NCI-H2171 treated with DMSO at 0.1 percent for 48 hours (cell line): ENCODE data around the gene NAPEPLD.
"Not testable (repeated sequence)": the region's sequence is repeated elsewhere in the genome, so short reads cannot be mapped to it uniquely, and the experiment has no call there.

Experiments used
- DNase-seq: peaks from one replicate; lab custom pipeline; 2025; lab: John Stamatoyannopoulos, UW

NAPEPLD gene

DNA sequence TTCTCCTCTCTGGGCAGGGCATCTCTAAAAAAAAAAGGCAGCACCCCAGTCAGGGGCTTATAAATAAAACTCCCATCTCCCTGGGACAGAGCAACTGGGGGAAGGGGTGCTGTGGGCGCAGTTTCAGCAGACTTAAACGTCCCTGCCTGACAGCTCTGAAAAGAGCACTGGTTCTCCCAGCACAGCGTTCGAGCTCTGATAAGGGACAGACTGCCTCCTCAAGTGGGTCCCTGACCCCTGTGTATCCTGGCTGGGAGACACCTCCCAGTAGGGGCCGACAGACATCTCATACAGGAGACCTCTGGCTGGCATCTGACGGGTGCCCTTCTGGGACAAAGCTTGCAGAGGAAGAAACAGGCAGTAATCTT lies 42.2 kb downstream of the NAPEPLD start:
- DNase-seq = not testable (repeated sequence)

DNA sequence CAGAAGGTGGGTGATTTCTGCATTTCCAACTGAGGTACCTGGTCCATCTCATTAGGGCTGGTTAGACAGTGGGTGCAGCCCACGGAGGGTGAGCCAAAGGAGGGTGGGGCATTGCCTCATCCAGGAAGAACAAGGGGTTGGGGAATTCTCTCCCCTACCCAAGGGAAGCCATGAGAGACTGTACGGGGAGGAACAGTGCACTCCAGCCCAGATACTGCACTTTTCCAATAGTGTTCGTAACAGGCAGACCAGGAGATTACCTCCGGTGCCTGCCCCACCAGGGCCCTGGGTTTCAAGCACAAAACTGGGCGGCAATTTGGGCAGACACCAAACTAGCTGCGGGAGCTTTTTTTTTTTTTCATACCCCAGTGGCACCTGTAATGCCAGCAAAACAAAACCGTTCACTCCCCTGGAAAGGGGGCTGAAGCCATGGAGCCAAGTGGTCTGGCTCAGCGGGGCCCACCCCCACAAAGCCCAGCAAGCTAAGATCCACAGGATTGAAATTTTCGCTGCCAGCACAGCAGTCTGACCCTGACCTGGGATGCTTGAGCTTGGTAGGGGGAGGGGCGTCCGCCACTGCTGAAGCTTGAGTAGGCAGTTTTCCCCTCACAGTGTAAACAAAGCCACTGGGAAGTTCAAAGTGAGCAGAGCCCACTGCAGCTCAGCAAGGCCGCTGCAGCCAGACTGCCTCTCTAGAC lies 42.7 kb downstream of the NAPEPLD start:
- DNase-seq = no peak

DNA sequence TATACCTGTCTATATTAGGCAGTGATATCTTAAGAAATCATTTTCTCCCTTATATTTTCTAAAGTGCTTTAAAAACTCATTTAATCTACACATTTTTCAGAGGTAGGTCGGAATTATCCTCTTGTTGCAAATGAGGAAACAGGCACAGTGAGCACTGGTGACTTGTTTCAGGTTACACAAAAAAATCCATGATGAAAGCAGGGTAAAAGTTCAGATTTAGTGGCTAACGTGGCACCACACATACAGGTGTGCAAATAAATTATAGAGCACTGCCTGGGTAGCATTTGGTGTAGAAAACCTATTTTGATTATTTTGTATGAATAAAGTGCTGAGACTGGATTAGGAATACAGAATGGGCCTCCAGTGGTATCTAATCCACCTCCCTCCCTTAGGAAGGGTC lies 47.4 kb downstream of the NAPEPLD start:
- no peak for DNase-seq

DNA sequence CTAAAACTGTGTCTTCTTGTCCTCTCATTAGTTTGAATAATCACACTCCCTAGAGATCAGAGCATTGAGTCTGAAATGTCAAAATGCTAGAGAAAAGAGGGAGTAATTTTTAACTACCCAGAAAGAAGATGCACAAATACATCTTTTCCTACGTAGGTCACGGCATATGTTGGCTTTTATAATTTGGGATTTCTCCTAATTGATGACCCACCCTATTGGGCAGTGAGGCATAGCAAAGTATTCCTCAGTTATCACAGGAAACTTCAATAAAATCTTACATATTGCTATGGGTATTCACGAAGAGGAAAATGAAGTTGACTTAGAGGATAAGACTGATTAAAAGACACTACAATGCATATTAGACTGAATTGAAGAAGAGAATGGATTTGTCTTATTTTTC lies 48.6 kb downstream of the NAPEPLD start:
- DNase-seq = no peak

DNA sequence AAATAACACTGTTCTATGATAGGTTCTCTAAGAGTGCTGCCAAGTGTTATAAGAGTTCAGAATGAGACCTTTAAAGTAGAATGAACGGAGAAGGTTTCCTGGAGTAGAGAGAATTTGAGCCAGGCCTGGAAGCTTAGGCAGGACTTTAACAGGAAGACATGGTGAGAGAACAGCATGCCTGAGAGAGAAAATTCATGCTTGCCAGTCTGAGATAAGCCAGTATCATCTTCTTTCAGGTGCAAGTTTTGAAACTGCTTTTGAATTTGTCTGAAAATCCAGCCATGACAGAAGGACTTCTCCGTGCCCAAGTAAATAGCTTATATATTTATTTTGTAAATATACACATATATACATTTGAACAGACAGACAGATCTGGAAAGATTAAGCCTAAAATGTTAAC lies 51.9 kb downstream of the NAPEPLD start:
- DNase-seq = no peak

DNA sequence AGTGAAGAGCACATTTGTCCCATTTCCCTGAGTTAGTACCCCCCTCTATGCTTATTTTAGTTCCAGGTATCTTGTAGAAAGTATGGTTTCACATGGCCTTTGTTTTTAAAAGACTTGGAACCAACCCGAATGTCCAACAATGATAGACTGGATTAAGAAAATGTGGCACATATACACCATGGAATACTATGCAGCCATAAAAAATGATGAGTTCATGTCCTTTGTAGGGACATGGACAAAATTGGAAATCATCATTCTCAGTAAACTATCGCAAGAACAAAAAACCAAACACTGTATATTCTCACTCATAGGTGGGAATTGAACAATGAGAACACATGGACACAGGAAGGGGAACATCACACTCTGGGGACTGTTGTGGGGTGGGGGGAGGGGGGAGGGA lies 53.3 kb downstream of the NAPEPLD start:
- DNase-seq = not testable (repeated sequence)

DNA sequence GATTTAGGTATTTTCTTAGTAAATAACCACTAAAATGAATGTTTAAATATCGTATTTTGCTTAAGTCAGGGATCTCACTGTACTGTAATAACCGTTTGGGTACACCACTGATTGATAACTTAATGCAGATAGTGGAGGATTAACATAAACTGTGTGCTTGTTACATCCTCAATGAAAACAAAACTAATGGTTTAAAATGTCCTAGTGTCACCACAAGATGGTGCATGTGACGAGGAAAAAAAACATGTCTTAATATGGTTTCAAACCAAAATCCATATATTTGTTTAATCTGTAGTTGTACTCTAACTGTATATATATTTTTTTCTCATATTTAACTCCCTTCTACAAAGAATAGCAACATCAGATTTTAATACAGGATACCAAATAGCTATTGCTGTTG lies 54.8 kb downstream of the NAPEPLD start:
- DNase-seq = no peak

DNA sequence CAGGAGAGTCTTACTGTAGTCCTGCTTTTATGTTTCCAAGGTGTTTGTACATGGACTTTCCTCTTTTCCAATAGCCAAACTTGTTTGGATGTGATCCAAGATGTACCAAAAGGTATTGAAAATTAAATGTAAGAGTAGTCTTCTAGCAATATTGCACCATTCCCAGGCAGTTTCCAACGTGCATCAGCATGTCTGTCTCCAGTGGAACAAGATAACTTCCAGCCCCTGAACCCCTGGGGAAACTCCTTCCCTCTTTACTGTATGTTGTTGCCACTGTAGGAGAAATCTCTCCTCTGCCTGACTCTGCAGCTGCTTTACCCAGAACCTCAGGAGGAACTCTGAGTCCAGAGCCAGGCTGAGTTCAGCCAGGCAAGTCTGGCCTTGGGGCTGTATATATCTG lies 55.5 kb downstream of the NAPEPLD start:
- peak; percentile 18 for DNase-seq

DNA sequence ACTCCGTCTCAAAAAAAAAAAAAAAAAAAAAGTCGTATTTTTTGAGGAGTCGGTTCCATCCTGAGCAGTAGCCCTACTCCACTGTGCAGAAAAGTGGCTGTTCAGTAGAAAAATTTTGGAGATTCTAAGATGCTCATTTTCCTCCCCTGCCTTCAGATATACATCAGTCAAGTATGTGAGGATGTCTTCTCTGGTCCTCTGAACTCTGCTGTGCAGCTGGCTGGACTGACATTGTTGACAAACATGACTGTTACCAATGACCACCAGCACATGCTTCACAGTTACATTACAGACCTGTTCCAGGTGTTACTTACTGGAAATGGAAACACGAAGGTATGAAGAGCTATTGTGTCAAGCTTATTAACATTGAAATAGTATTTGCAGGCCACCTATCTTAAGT lies 56.6 kb downstream of the NAPEPLD start:
- not testable (repeated sequence) for DNase-seq

DNA sequence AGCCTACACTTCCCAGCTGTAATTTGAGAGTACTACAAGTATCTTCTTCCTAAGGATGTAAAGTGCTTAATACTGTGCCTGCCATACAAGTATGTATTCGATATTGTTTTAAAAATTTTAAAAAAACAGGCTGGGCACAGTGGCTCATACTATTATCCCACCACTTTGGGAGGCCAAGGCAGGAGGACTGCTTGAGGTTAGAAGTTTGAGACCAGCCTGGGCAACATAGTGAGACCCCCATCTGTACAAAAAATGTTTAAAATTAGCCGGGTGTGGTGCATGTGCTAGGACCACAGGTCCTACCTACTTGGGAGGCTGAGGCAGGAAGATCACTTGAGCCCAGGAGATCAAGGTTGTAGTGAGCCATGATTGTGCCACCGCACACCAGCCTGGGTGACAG lies 65.7 kb downstream of the NAPEPLD start:
- no peak for DNase-seq

DNA sequence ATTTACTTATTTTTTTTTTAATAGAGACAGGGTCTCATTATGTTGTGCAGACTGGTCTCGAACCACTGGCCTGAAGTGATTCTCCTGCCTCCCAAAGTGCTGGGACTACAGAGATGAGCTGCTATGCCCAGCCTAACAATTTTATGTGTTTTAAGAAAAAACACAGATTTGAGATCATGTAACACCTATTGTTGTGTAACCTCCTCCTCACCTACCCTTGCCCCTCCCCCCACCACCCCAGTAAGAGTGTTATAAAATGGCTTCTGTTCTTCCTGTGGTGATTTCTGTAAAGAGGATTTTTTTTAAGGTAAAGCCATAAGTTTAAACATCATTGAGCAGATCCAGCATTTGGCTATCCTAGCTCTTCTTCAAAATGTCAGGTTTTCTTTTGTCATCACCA lies 66.4 kb downstream of the NAPEPLD start:
- DNase-seq = no peak

DNA sequence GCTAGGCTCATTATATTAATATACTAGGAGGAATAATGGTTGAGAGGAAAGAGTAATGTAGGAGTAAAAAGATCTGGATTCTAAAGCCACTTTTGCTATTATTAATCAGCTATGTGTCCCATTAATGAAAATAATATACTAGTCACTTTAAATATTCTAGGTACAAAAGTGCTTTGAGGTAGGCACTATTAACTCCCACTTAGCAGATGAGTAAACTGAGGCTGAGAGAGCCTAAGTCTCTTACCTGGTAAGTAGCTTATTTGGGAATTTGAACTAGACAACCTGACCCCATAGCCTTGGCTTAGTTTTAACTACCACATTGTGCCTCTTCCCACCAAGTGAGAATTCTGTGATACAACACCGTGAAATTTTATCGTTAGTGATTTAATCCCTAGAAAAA lies 68.0 kb downstream of the NAPEPLD start:
- DNase-seq = no peak

DNA sequence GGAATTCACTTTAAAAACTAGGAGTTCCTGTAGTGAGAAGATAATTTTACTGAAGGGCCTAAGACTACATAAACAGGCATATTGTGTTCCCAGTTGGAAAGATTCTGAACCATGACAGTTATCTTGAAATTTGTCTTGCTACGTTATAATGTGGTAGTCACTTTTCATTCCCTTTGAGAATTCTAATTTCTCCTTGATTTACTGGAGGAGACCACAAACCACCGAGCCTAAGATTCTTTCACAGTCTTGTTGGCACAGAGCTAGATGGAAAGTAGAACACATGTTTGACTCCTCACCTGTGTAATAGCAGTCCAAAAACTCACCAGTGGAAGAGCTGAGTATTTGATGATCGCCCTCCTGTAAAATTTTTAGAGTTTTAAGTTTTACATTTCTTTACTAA lies 69.1 kb downstream of the NAPEPLD start:
- no peak for DNase-seq

DNA sequence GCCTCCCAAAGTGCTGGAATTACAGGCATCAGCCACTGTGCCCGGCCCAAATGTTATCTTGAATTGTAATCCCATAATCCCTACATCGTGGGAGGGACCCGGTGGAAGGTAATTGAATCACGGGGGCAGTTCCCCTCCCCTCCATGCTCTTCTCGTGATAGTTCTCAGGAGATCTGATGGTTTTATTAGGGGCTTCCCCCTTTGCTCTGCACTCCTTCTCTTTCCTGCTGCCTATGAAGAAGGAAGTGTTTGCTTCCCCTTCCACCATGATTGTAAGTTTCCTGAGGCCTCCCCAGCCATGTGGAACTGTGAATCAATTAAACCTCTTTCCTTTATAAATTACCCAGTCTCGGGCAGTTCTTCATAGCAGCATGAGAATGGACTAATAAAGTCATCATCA lies 70.7 kb downstream of the NAPEPLD start:
- not testable (repeated sequence) for DNase-seq

DNA sequence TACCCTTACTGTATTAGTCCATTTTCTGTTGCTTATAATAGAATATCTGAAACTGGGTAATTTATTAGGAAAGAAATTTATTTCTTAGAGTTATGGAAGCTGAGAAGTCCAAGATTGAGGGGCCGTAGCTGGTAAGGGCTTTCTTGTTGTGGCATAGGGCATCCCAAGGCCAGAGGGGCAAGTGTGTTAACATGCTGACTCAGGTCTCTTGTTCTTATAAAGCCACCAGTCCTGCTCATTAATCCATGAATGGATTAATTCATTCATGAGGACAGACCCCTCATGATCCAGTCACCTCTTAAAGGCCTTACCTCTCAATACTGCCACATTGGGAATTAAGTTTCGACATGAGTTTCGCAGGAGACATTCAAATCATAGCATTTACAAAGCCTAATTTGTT lies 71.6 kb downstream of the NAPEPLD start:
- no peak for DNase-seq

DNA sequence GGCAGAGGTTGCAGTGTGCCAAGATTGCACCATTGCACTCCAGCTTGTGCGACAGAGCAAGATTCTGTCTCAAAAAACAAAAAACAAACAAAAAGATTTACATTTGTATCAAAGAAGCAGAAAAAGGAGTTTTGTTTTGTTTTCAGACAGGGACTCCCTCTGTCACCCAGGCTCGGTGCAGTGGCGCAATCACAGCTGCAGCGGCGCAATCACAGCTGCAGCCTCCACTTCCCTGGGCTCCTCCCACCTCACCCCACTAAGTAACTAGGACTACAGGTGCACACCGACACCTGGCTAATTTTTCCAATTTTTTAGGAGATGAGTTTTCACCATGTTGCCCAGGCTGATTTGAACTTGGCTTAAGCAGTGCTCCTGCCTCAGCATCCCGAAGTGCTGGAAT lies 72.1 kb downstream of the NAPEPLD start:
- no peak for DNase-seq

DNA sequence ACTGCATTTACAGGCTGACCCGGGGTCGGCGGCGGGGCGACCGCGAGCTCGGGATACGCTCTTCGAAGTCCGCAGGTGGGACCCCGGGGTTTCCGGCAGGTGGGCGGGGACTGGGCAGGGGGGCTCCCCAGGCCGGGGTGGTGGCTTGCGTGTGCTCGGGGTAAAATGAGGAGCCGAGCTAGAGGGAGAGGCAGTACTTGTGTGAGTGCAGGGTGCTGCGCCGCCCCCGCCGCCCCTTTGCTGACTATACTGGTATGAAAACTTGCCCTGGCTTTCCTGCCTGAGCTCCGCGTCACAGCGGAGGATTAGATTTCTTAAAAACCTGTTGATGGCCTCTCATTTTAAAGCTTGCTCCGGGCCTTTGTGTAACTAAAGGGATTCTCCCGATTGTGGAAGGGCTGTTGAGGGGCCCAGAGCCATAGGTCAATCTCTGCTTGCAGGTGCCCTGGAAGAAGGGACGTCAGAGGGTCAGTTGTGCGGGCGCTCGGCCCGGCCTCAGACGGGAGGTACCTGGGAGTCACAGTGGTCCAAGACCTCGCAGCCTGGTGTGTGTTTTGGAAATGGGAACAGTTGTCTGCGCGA lies 73.5 kb downstream of the NAPEPLD start:
- DNase-seq = peak; percentile 73

DNA sequence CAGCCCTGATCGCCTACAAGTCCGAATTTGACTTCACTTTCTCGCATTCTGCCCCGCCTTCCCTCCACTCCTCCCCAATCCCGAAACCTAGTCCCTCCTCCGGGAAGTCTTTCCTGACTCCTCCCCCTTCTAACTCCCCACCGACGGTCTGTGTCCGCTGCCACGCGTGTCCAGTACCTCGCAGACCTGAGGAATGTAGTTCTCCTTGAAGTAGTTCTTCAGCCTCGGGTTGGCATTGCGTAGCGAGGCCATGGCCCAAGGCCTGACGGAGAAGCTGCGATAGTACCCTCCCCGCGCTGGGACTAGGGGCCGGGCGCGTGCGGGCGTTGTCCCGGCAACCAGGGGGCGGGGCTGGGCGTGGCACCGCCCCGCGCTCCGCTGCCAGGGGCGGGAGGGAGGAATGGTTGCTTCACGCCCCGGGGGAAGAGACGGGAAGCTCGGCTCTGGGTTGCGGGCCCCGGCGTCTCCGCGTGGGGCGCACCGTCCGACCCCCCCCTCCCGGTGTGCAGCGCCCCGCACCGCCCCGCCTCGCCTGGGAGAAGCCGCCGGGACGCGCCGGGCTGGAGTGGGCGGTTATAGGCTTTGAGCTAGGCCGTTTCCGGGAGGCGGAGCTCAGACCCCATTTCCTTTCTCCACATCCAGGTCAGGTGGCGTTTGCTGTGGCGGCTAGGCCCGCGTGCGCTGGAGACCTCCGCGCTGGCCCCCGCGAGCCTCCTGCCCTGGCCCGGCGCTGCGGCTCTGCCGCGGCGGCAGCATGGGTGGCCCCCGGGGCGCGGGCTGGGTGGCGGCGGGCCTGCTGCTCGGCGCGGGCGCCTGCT lies 74.2 kb downstream of the NAPEPLD start, which contains the start of the genes ARMC10 and FBXL13:
TSS of gene ARMC10 (plus strand) at position 622 of the 818 bp plus-strand sequence. CDS start at position 755, 133 bp downstream.
TSS of gene FBXL13 (minus strand) at position 278 of the 818 bp plus-strand sequence.
- peak; percentile 94 for DNase-seq

DNA sequence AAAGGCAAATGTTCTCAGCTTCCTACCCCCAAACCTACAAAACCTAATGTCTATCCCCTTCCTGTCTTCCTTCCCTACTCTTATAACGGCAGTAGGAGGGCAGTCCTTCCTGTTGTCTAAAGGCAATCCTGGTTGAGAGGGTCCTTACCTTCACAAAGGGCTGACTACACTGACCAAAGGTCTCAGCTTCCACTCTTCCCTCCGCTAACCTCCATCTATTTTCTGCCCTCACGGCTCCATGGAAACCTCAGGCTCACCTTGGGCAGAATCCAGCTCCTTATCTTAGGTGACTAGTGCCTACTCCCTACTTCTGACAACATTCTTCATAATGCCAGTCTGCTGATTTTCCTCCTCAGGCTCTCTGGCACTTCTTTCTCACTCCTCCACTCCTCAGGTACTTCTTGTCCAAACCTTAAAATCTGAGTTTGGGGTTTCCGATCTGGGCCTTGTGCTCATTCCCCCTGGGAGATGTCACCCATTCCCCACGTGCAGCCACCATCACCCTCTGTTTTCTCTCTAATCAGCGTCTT lies 74.8 kb downstream of the NAPEPLD start:
- no peak for DNase-seq

DNA sequence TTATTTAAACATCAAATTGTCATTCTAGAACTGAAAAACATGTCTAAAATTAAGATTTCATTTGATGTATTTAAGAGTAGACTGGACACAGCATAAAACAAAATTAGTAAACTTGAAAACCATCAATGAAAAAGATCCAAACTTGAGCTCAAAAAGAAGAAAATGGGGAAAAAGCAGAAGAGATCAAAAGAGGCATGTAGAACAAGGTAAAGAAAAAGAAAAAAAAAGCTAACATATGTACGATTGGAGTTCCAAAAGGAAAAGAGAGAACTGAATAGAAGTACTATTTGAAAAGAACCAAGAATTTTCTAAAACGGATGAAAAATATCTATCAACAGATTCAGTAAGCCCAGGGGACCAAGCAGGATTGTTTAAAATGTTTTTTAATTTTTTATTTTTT lies 77.9 kb downstream of the NAPEPLD start:
- no peak for DNase-seq

DNA sequence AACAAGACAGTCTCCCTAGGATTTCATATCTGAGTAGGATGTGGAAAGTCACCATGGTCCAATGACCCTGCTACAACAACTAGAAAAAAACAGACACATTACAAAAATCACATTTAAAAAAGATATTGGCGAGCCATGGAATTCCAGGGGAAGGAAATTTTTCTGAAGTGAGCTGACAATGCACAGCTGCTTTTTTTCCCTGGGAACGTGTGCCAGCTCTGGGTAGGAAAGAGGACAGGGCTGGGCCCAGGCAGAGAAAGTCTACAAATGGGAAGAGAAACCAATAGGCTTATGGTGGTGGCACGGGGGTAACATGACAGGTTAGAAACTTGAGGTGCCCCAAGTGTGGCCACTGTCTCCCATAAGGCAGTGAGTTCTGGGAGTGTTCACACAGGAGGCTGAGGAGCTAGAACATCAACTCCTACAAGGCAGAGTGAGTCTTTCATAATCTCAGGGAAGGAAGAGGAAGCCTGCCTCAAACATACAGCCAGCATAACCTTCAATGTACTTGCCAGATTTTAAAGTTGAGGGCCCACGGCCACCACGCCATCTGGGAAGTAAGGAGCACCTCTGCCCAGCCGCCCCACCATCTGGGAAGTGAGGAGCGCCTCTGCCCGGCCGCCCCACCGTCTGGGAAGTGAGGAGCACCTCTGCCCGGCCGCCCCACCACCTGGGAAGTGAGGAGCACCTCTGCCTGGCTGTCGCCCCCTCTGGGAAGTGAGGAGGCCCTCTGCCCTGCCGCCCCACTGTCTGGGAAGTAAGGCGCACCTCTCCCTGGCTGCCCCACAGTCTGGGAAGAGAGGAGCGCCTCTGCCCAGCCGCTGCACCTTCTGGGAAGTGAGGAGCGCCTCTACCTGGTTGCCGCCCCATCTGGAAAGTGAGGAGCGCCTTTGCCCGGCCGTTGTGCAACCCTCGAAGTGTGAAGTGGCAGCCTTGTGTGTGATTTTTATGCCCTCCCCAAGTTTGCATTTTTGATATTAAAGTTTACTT lies 80.2 kb downstream of the NAPEPLD start:
- no peak for DNase-seq

DNA sequence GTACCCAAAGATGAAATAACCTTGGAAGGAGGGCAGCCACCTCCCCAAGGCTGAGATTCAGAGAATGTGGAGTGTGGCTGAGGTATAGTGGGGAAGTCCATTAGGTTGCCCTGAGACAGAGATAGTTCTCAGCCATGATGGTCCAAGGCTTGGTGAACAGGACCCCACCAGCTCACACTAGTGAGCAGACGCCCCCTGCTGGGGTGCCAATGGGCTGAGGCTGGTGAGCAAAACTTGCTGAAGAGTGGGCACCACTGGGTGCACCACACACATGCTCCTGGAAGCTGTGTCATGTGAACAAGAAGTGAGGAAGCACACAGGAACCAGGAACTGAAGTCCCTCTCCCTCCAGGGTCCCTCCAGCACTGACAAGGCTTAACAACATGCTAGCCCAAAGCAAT lies 83.2 kb downstream of the NAPEPLD start:
- no peak for DNase-seq
